Kidney (tissue), 14 donors: ENCODE results near the gene SLC25A11. TPM values are rescaled to one million over a fixed set of nuclear protein-coding genes. Genes with fewer than 3 reads are reported as not detected.

Experiments used
- DNase-seq, 5 donors: peaks; one replicate each; pipeline ENCODE4 v3.0.0-alpha.2; 2013 to 2020
- FAIRE-seq: peaks from 2 replicates; lab custom pipeline; 2012; peaks lifted over from hg19 to GRCh38; lab: Jason Lieb, UNC
- H3K27ac ChIP-seq, 2 donors: one replicate each; pipeline ENCODE4 v1.7.0; 2013; ENCODE audit warnings: low read depth in 2 of 2, low read length in 2 of 2, inconsistent platforms in 1 of 2
- H3K27me3 ChIP-seq: one replicate; pipeline ENCODE4 v1.7.1; 2013; ENCODE audit warnings: low read length, inconsistent platforms; ENCODE audit not compliant: control insufficient read depth, insufficient read depth
- H3K36me3 ChIP-seq, 3 donors: one replicate each; pipeline versions ENCODE4 v1.7.0 to v1.7.1; 2013; ENCODE audit warnings: low read length in 3 of 3, control low read depth in 1 of 3, inconsistent platforms in 1 of 3; ENCODE audit not compliant: insufficient read depth in 3 of 3, control insufficient read depth in 2 of 3
- H3K4me1 ChIP-seq, 3 donors: one replicate each; pipeline versions ENCODE4 v1.7.0 to v1.7.1; 2013; ENCODE audit warnings: low read length in 3 of 3, inconsistent platforms in 1 of 3, low read depth in 1 of 3; ENCODE audit not compliant: control insufficient read depth in 2 of 3, insufficient read depth in 2 of 3
- H3K4me3 ChIP-seq, 3 donors: one replicate each; pipeline versions ENCODE4 v1.7.0 to v1.8.1; 2013; ENCODE audit warnings: low read length in 3 of 3, control low read depth in 1 of 3, inconsistent platforms in 1 of 3
- H3K9ac ChIP-seq, 3 donors: one replicate each; pipeline versions ENCODE4 v1.7.0 to v1.7.1; 2013; ENCODE audit warnings: low read length in 3 of 3, control low read depth in 1 of 3, inconsistent platforms in 1 of 3
- H3K9me3 ChIP-seq, 3 donors: one replicate each; pipeline versions ENCODE4 v1.7.0 to v1.7.1; 2013; ENCODE audit warnings: low read length in 3 of 3, control low read depth in 1 of 3, inconsistent platforms in 1 of 3; ENCODE audit not compliant: control insufficient read depth in 2 of 3, insufficient read depth in 1 of 3
- CTCF ChIP-seq: IDR thresholded peaks from 3 replicates; pipeline ENCODE4 v1.5.1; 2012; ENCODE audit warnings: mild to moderate bottlenecking, moderate library complexity, borderline replicate concordance; ENCODE audit not compliant: insufficient read depth; ENCODE audit errors: extremely low read depth
- intact Hi-C: fragments of 100-400 bp; cut with DNase I; formaldehyde crosslinking; loops from one replicate; pipeline ENCODE4 v1.11.1; 2022
- polyA plus RNA-seq: library from polyadenylated mRNA; stranded (reverse); fragments of 350-450 nt; fragmentation: Illumina TruSeq; extraction: RNeasy Lipid Tissue Mini Kit (QIAGEN cat#74804); gene quantifications from one replicate; pipeline ENCODE4 v1.2.3, GENCODE V29; 2014; ENCODE audit warnings: low read depth, low replicate concordance; ENCODE audit not compliant: insufficient read depth
- total RNA-seq: library from RNA; stranded (reverse); fragmentation: NEBNext Ultra II Directional; extraction: Animal tissue kit (Norgen Biotek cat#: 25700); gene quantifications from one replicate; pipeline ENCODE4 v1.2.1, GENCODE V29; 2021
- donor health status: control.
- donor health status: control.
- donor health status: control.
- donor health status: control.
- donor health status: control.
- donor health status: DM: yes; HTN: yes; CAD: no.
- donor health status: Normal renal cell carcinoma (clear cell type).

The SLC25A11 gene
- total and polyA plus RNA-seq, 2 donors from 2014 or later, result 60.0 to 173 TPM

DNA sequence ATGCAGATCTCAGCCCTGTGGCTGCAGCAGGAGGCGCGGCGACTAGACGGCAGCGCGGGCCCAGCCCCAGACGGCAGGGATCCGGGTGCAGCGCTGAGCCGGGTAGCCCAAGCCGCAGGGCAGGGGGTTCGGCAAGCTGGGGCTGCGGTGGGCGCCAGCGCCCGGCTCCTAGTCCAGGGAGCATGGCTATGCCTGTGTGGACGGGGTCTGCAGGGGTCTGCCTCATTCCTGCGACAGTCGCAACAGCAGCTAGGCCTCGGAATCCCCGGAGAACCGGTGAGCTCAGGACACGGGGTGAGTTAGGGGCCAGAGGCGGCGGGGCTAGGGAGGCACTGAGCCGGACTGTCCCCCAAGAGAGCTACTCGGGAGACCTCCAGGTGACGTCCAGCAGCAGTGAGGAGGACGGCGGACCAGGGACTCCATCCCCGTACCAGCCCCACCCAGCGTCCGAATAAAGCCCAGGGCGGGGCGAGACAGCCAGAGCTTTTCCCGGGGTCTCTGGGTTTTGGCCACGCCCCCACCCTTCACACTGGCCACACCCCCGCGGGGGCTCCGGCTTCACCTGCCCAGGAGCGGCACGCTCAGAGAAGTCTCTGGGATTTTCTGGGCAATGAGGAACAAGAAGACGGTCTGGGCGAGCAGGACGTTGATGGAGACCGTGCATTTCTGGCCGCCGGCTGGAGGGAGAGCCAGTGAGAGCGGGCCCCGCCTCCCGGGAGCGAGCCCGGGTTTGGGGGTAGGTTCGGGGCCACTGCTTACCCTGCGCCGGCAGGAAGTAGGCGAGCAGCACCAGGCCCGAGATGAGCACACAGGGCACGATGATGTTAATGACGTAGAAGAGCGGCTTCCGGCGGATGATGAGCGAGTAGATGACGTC lies 39.4 kb downstream of the SLC25A11 start:
- Histone ChIP-seq H3K27me3 (peaks cover 2% of the 10 kb centered on the region), H3K4me3 (peak overlapping the region in 1 of 3 donors; percentile 68), H3K36me3 (peaks cover 0 to 4% (median under 1%) of the 10 kb centered on the region in 3 donors), H3K9me3 (no peaks in the 10 kb centered on the region), H3K9ac (no peak overlapping the region), H3K27ac (no peak overlapping the region), H3K4me1 (peaks cover 0 to 20% (median 5%) of the 10 kb centered on the region in 3 donors)
- FAIRE-seq (no peak), DNase-seq (peak; percentile 57 to 87 (median 70))
- TF ChIP-seq CTCF, result no peak
- intact Hi-C loops, result no loop called here

DNA sequence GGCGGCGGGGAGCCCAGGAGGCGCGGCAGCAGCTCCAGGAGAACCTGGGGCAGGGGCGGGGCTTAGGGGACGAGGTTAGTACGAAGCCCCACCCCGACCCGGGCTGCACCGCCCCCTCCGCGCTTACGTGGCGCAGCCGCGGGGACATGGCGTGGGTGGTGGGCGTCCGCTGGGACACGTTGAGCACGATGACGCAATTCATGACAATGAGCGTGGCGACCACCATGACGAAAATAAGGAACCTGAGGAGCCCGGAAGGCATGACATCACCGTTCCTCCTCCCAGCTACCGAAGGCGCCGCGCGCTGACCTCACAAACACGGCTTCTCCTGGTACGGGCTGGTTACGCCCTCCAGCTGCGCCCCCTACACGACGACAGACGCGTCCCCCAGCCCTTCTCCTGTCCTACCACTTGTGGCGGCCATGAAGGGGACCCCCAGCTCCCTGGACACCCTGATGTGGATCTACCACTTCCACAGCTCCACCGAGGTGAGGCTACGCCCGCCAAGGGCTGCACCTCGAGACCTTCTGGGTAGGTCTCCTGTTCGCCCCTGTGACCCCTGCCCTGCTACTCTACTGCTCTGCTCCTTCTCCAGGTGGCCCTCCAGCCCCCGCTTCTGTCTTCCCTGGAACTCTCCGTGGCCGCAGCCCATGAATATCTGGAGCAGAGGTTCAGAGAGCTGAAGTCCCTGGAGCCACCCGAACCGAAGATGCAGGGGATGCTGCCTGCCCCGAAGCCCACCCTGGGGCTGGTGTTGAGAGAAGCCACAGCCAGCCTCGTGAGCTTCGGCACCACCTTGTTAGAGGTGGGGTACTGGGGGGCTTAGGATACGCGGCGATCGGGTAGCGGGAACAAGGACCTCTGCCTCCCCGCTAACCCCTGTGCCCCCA lies 40.3 kb downstream of the SLC25A11 start, which contains the start of gene C17orf107:
Gene C17orf107, plus strand, starts transcription at position 196 of the 890 bp plus-strand sequence. Its CDS starts 227 bp downstream, at position 423.
- Histone ChIP-seq H3K4me3 (peak within 1 kb of the TSS; percentile 62 to 77 (median 68)), H3K9me3 (no peaks in the 10 kb centered on the region), H3K27ac (peak within 1 kb of the TSS in 1 of 2 donors; percentile 47), H3K36me3 (peaks cover 0 to 10% (median 8%) of the 10 kb centered on the region in 3 donors), H3K27me3 (peaks cover 2% of the 10 kb centered on the region), H3K4me1 (peaks cover 0 to 20% (median 5%) of the 10 kb centered on the region in 3 donors), H3K9ac (peak within 1 kb of the TSS; percentile 3 to 84 (median 71))
- no peak for FAIRE-seq
- TF ChIP-seq CTCF, result no peak
- intact Hi-C loops, result no loop called here
- DNase-seq, result peak; percentile 79 to 94 (median 91)

DNA sequence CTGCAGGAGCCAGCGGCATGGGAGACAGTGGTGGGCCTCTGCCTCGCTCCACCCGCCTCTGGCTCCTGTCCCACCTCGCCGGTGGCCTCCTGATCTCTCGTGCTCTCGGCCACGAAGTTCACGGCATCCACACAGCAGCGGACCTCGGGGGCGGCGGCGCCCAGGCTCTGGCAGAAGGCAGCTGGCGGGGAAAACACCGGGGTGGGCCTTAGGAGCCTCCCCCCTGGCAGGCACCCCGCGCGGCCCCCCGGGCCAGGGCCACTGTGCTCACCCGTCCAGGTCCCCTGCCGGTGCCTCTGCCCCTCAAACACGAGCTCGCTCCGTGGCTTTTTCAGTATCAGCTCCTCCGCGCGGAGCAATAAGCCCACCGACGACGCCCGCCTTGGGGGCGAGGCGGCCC lies 40.9 kb downstream of the SLC25A11 start:
- TF ChIP-seq CTCF, result no peak
- intact Hi-C loops, result no loop called here
- H3K27ac ChIP-seq, result no peak overlapping the region
- H3K4me1 ChIP-seq, result peaks cover 0 to 20% (median 5%) of the 10 kb centered on the region in 3 donors
- peaks cover 2% of the 10 kb centered on the region for H3K27me3 ChIP-seq
- peaks cover 0 to 16% (median 13%) of the 10 kb centered on the region in 3 donors for H3K36me3 ChIP-seq
- H3K4me3 ChIP-seq, result peak overlapping the region in 1 of 3 donors; percentile 68
- DNase-seq (peak in 1 of 5 donors; percentile 81), FAIRE-seq (no peak)
- no peaks in the 10 kb centered on the region for H3K9me3 ChIP-seq
- peak overlapping the region in 1 of 3 donors; percentile 21 for H3K9ac ChIP-seq
